OCI-LY7 (cell line): ENCODE measurements around the gene GCA. TPM values are rescaled to one million over a fixed set of nuclear protein-coding genes. Genes with fewer than 3 reads are reported as not detected.
A peak's percentile ranks its signal among the peaks of the same experiment; 100 is the strongest.

Source experiments
- BruUV-seq: library from RNA; stranded (reverse); fragments of 400-500 nt; replicated peaks from 2 replicates; lab custom pipeline; 2021; lab: Mats Ljungman, UMichigan
- CTCF ChIA-PET: fragments of 300-600 bp; sonication (Branson Sonifier 250); formaldehyde crosslinking; loops from one replicate; lab custom pipeline; 2022; ENCODE audit warnings: antibody characterized with exemption; ENCODE audit not compliant: unreplicated experiment; lab: Charles Lee
- POLR2A ChIA-PET: fragments of 300-600 bp; sonication (Branson Sonifier 250); formaldehyde crosslinking; loops from one replicate; lab custom pipeline; 2022; ENCODE audit warnings: antibody characterized with exemption; lab: Charles Lee
- DNase-seq: peaks from one replicate; pipeline ENCODE4 v3.0.0-alpha.2; 2015; ENCODE audit warnings: low spot score
- H2AFZ ChIP-seq: fragments of 200-600 bp; sonication (generic), shearing (Covaris generic); 2 replicates; pipeline ENCODE4 v1.6.1; 2014; ENCODE audit warnings: mild to moderate bottlenecking, antibody characterized with exemption, low read length, moderate library complexity
- H3K27ac ChIP-seq: fragments of 200-600 bp; sonication (generic); 2 replicates; pipeline ENCODE4 v1.5.1; 2014; ENCODE audit warnings: mixed run types, low read depth, mild to moderate bottlenecking, moderate library complexity, low read length, inconsistent platforms; ENCODE audit not compliant: poor library complexity, severe bottlenecking
- H3K36me3 ChIP-seq: fragments of 200-600 bp; sonication (generic); 2 replicates; pipeline ENCODE4 v1.6.1; 2014; ENCODE audit warnings: mild to moderate bottlenecking, antibody characterized with exemption, low read length, moderate library complexity, mixed read lengths; ENCODE audit not compliant: insufficient read depth
- H3K4me1 ChIP-seq: fragments of 200-600 bp; sonication (generic); 2 replicates; pipeline ENCODE4 v1.5.1; 2014; ENCODE audit warnings: mild to moderate bottlenecking, low read length; ENCODE audit not compliant: insufficient read depth, poor library complexity, severe bottlenecking
- H3K4me2 ChIP-seq: fragments of 200-600 bp; sonication (generic); 2 replicates; pipeline ENCODE4 v1.6.1; 2014; ENCODE audit warnings: mild to moderate bottlenecking, low read length
- H3K4me3 ChIP-seq: fragments of 200-600 bp; sonication (generic); 2 replicates; pipeline ENCODE4 v1.5.1; 2014; ENCODE audit warnings: mild to moderate bottlenecking, low read depth, low read length; ENCODE audit not compliant: poor library complexity, severe bottlenecking
- H3K79me2 ChIP-seq: fragments of 200-600 bp; sonication (generic); 2 replicates; pipeline ENCODE4 v1.6.1; 2016; ENCODE audit warnings: low read depth, mild to moderate bottlenecking, low read length, moderate library complexity, mixed read lengths; ENCODE audit not compliant: insufficient read depth
- H3K9me2 ChIP-seq: fragments of 200-600 bp; sonication (generic); 2 replicates; pipeline ENCODE4 v1.6.1; 2016; ENCODE audit warnings: mild to moderate bottlenecking, low read length, mixed read lengths; ENCODE audit not compliant: insufficient read depth
- H3K9me3 ChIP-seq: fragments of 200-600 bp; sonication (generic); 2 replicates; pipeline ENCODE4 v1.6.1; 2014; ENCODE audit warnings: mild to moderate bottlenecking, mixed run types, low read length, mixed read lengths
- H4K20me1 ChIP-seq: fragments of 200-600 bp; sonication (generic); 2 replicates; pipeline ENCODE4 v1.6.1; 2014; ENCODE audit warnings: mild to moderate bottlenecking, antibody characterized with exemption, low read length, moderate library complexity, mixed read lengths; ENCODE audit not compliant: insufficient read depth
- EZH2phosphoT487 ChIP-seq: fragments of 200-600 bp; sonication (generic); IDR thresholded peaks from 2 replicates; pipeline ENCODE4 v1.6.1; 2018; ENCODE audit warnings: low read depth, borderline replicate concordance, mild to moderate bottlenecking, mixed run types, antibody characterized with exemption, low read length, moderate library complexity, mixed read lengths
- intact Hi-C: fragments of 100-400 bp; cut with micrococcal nuclease; formaldehyde crosslinking; loops from one replicate; pipeline ENCODE4 v1.10.0; 2022; ENCODE audit not compliant: unreplicated experiment
- total RNA-seq, 2 experiments: library from RNA; depleted of rRNA in 1 of 2; stranded (reverse); fragments of >200 nt in 1 of 2; shearing (Covaris generic) in 1 of 2; gene quantifications; 2 replicates each; pipeline ENCODE4 v1.2.3, GENCODE V29; 2014 to 2022
- TF ChIP-seq, protein P1 (sequence below): fragments of 200-600 bp; sonication (generic); conservative IDR thresholded peaks from 2 replicates; pipeline ENCODE4 v1.5.1; 2014; ENCODE audit warnings: mild to moderate bottlenecking, antibody characterized with exemption, low read length, moderate library complexity, mixed read lengths

GCA gene
- total RNA-seq, 2 experiments from 2014 or later, result 37.3 to 38.4 TPM

DNA sequence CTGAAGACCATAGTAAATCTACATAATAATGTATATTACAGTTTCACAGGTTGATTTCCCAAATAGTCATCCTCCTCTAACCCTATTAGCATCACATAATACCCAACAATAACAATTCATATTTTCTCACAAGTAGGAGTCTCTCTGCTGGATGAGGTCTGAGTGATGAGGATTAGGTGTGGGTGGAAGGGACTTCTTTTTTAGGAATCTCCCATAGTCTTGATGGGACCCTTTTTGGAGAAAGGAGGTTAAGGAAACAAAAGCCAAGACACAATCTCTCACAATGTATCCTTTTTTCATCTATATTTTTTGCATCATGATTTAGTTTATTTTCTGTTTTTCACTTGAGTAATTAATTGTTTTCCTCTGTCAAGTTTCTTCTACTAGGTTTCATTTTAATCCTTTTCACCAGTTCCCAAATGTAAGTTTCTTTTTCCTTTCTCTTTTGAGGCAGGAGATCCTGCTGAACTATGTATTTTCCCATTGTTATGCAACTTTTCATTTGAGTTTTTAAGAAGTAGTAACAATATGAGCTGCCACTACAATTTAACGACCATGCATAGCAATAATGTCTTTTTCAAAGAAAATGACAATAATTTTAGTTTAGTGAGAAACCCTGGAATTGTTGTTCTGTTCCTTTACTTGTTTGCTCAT is 22.9 kb upstream of the GCA start:
- DNase-seq, result no peak

DNA sequence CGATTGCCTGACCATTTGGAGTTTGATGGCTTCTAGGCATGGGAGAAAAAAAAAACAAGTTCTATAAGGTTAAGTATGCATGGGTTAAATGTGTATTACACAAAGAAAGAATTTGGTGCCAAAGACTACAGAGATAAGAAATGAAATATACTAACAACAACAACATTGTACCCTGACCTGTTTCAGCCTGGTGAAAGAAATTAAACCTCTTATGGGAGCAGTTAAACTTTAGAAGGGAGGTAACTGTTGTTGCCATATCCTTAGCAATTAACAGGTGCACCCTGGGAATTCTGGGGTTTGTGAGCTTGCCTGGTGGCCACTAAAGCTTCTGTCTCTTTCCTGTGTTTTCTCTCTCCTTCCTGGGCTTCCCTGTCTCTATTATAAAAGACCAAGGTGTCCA is 19.0 kb upstream of the GCA start:
- no peak overlapping the region for H3K27ac ChIP-seq
- no peak for DNase-seq
- H3K9me2 ChIP-seq, result no peaks in the 10 kb centered on the region
- no peak overlapping the region for H3K4me3 ChIP-seq
- no TSS peak for BruUV-seq
- H4K20me1 ChIP-seq, result no peaks in the 10 kb centered on the region
- no peaks in the 10 kb centered on the region for H3K79me2 ChIP-seq
- TF ChIP-seq, protein P1, sequence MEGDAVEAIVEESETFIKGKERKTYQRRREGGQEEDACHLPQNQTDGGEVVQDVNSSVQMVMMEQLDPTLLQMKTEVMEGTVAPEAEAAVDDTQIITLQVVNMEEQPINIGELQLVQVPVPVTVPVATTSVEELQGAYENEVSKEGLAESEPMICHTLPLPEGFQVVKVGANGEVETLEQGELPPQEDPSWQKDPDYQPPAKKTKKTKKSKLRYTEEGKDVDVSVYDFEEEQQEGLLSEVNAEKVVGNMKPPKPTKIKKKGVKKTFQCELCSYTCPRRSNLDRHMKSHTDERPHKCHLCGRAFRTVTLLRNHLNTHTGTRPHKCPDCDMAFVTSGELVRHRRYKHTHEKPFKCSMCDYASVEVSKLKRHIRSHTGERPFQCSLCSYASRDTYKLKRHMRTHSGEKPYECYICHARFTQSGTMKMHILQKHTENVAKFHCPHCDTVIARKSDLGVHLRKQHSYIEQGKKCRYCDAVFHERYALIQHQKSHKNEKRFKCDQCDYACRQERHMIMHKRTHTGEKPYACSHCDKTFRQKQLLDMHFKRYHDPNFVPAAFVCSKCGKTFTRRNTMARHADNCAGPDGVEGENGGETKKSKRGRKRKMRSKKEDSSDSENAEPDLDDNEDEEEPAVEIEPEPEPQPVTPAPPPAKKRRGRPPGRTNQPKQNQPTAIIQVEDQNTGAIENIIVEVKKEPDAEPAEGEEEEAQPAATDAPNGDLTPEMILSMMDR, result no peak
- TF ChIP-seq EZH2phosphoT487, result no peak
- intact Hi-C loops, result no loop called here
- no peaks in the 10 kb centered on the region; the same call in 1 of the 2 replicates for H3K36me3 ChIP-seq
- peaks cover 14% of the 10 kb centered on the region for H3K4me1 ChIP-seq
- H3K9me3 ChIP-seq, result peaks cover 8% of the 10 kb centered on the region; the same call in 1 of the 2 replicates
- CTCF ChIA-PET, result no interaction called here
- H3K4me2 ChIP-seq, result no peak overlapping the region
- POLR2A ChIA-PET, result interaction anchor here (0.6 kb wide), 1 partner anchor 137 kb away, joined by 3 read pairs; no protein-coding TSS in a partner anchor
- no peak overlapping the region for H2AFZ ChIP-seq

More for the DNA sequence above, 22.9 kb upstream of the GCA start:
- H3K4me2 ChIP-seq, result peak overlapping the region; percentile 72
- TF ChIP-seq EZH2phosphoT487, result no peak
- TF ChIP-seq, protein P1, result no peak
- no peak overlapping the region for H2AFZ ChIP-seq
- no peaks in the 10 kb centered on the region for H4K20me1 ChIP-seq
- H3K36me3 ChIP-seq, result no peaks in the 10 kb centered on the region
- H3K9me3 ChIP-seq, result no peaks in the 10 kb centered on the region
- H3K79me2 ChIP-seq, result peaks cover 14% of the 10 kb centered on the region; the same call in 1 of the 2 replicates
- no peak overlapping the region for H3K27ac ChIP-seq
- CTCF ChIA-PET, result no interaction called here
- H3K9me2 ChIP-seq, result no peaks in the 10 kb centered on the region
- intact Hi-C loops, result no loop called here
- POLR2A ChIA-PET, result interaction anchor here (1.1 kb wide), 1 partner anchor 12 kb away, joined by 4 read pairs; no protein-coding TSS in a partner anchor
- no TSS peak for BruUV-seq
- no peak overlapping the region for H3K4me3 ChIP-seq
- peaks cover 32% of the 10 kb centered on the region for H3K4me1 ChIP-seq
